Endothelial cell of umbilical vein (primary cell): ENCODE data around the gene UFD1. TPM values are rescaled to one million over a fixed set of nuclear protein-coding genes. Genes with fewer than 3 reads are reported as not detected.
A peak's percentile ranks its signal among the peaks of the same experiment; 100 is the strongest.

Source experiments
- BruUV-seq: library from RNA; stranded (reverse); fragments of 400-500 nt; replicated peaks from 2 replicates; lab custom pipeline; 2021; lab: Mats Ljungman, UMichigan
- CTCF ChIA-PET: fragments of 300-600, 350-600 bp; sonication (Branson Sonifier 250); formaldehyde crosslinking; loops from one replicate; lab custom pipeline; 2021; ENCODE audit warnings: antibody characterized with exemption, inconsistent platforms; lab: Charles Lee
- POLR2A ChIA-PET: fragments of 300-600, 350-600 bp; sonication (Branson Sonifier 250); formaldehyde crosslinking; loops from one replicate; lab custom pipeline; 2021; ENCODE audit warnings: antibody characterized with exemption, inconsistent platforms; lab: Charles Lee
- DNase-seq: peaks from one replicate; pipeline ENCODE4 v3.0.0-alpha.2; 2011; ENCODE audit warnings: low read depth, low spot score
- FAIRE-seq: peaks from 2 replicates; lab custom pipeline; 2011; peaks lifted over from hg19 to GRCh38; lab: Jason Lieb, UNC
- H2AFZ ChIP-seq: 2 replicates; pipeline ENCODE4 v1.6.0; 2012; ENCODE audit warnings: low read depth, low read length, control low read depth, inconsistent platforms
- H3K27ac ChIP-seq: 2 replicates; pipeline ENCODE4 v1.5.1; 2011; ENCODE audit warnings: low read depth, mild to moderate bottlenecking, control low read depth, low read length, moderate library complexity; ENCODE audit not compliant: insufficient read depth
- H3K27me3 ChIP-seq, 2 experiments: 2 replicates each; pipeline versions ENCODE4 v1.6.0 to v1.6.1; 2011; ENCODE audit warnings: low read length in 2 of 2, mixed read lengths in 1 of 2; ENCODE audit not compliant: control insufficient read depth in 2 of 2, insufficient read depth in 2 of 2
- H3K36me3 ChIP-seq, 2 experiments: 2 replicates in 1 of 2; 3 replicates in 1 of 2; pipeline ENCODE4 v1.5.1; 2011; ENCODE audit warnings: low read length in 2 of 2, mild to moderate bottlenecking in 1 of 2, moderate library complexity in 1 of 2; ENCODE audit not compliant: control insufficient read depth in 2 of 2, insufficient read depth in 2 of 2; ENCODE audit errors: extremely low read depth in 1 of 2
- H3K4me1 ChIP-seq: 3 replicates; pipeline ENCODE4 v1.5.1; 2011; ENCODE audit warnings: mild to moderate bottlenecking, low read length; ENCODE audit not compliant: control insufficient read depth, insufficient read depth; ENCODE audit errors: extremely low read depth
- H3K4me2 ChIP-seq: 2 replicates; pipeline ENCODE4 v1.6.1; 2011; ENCODE audit warnings: low read length, control low read depth, mixed read lengths; ENCODE audit not compliant: insufficient read depth
- H3K4me3 ChIP-seq, 3 experiments: fragments of 200-600 bp in 1 of 3; sonication (generic), shearing (Covaris generic) in 1 of 3; replicated peaks in 1 of 3; 2 replicates each; pipeline ENCODE4 v1.5.1; 2011 to 2016; ENCODE audit warnings: control low read depth in 3 of 3, low read length in 3 of 3, mild to moderate bottlenecking in 2 of 3, inconsistent platforms in 1 of 3, low read depth in 1 of 3, moderate library complexity in 1 of 3; ENCODE audit not compliant: insufficient read depth in 1 of 3
- H3K79me2 ChIP-seq: 2 replicates; pipeline ENCODE4 v1.6.0; 2012; ENCODE audit warnings: low read length, inconsistent platforms; ENCODE audit not compliant: control insufficient read depth, insufficient read depth
- H3K9ac ChIP-seq: replicated peaks from 2 replicates; pipeline ENCODE3; 2011; ENCODE audit warnings: low read length, control low read depth; ENCODE audit not compliant: insufficient read depth; ENCODE audit errors: extremely low read depth
- H3K9me1 ChIP-seq: replicated peaks from 3 replicates; pipeline ENCODE4 v1.6.0; 2011; ENCODE audit warnings: mild to moderate bottlenecking, low read length; ENCODE audit not compliant: control insufficient read depth, insufficient read depth; ENCODE audit errors: extremely low read depth
- H3K9me3 ChIP-seq: replicated peaks from 2 replicates; pipeline ENCODE4 v1.5.1; 2012; ENCODE audit warnings: low read length, inconsistent platforms; ENCODE audit not compliant: control insufficient read depth, insufficient read depth
- H4K20me1 ChIP-seq: replicated peaks from 2 replicates; pipeline ENCODE3; 2011; ENCODE audit warnings: mild to moderate bottlenecking, low read length; ENCODE audit not compliant: control insufficient read depth, insufficient read depth; ENCODE audit errors: extremely low read depth
- CTCF ChIP-seq, 2 donors: IDR thresholded peaks; 1 replicate in 1 of 2; 2 replicates in 1 of 2; pipeline ENCODE4 v1.5.1; 2011; ENCODE audit warnings: low read length in 2 of 2, mild to moderate bottlenecking in 2 of 2, moderate library complexity in 2 of 2, control low read depth in 1 of 2, inconsistent platforms in 1 of 2, low read depth in 1 of 2; ENCODE audit not compliant: insufficient read depth in 1 of 2; ENCODE audit errors: extremely low read depth in 1 of 2
- FOS ChIP-seq: IDR thresholded peaks from 2 replicates; pipeline ENCODE4 v1.6.1; 2011; ENCODE audit warnings: mild to moderate bottlenecking, low read length, moderate library complexity, borderline replicate concordance; ENCODE audit not compliant: insufficient read depth
- GATA2 ChIP-seq: IDR thresholded peaks from 2 replicates; pipeline ENCODE4 v1.7.0; 2011; ENCODE audit warnings: low read depth, mild to moderate bottlenecking, moderate library complexity, mixed read lengths, low read length; ENCODE audit not compliant: insufficient read length, insufficient read depth
- JUN ChIP-seq: IDR thresholded peaks from 2 replicates; pipeline ENCODE4 v1.6.1; 2011; ENCODE audit warnings: borderline replicate concordance, low read depth; ENCODE audit not compliant: insufficient read length, insufficient read depth
- MAX ChIP-seq: IDR thresholded peaks from 2 replicates; pipeline ENCODE4 v1.6.1; 2011; ENCODE audit not compliant: insufficient read depth, insufficient read length
- MYC ChIP-seq: IDR thresholded peaks from one replicate; pipeline ENCODE4 v1.6.1; 2011; ENCODE audit warnings: mild to moderate bottlenecking, low read depth, low read length
- POLR2A ChIP-seq: IDR thresholded peaks from 2 replicates; pipeline ENCODE4 v1.6.1; 2012; ENCODE audit warnings: low read depth, mild to moderate bottlenecking, control low read depth, low read length
- POLR2AphosphoS5 ChIP-seq: IDR thresholded peaks from 2 replicates; pipeline ENCODE4 v1.6.1; 2012; ENCODE audit warnings: low read depth, mild to moderate bottlenecking, control low read depth, low read length, moderate library complexity; ENCODE audit not compliant: insufficient read depth
- dilution Hi-C: fragments of 300-500 bp; cut with MboI; formaldehyde crosslinking; loops from one replicate; pipeline ENCODE4 v1.15.0; 2019; ENCODE audit warnings: low sequenced_read_pairs; ENCODE audit not compliant: extremely low pct_ligation_motif_present
- intact Hi-C: fragments of 100-400 bp; cut with micrococcal nuclease; formaldehyde crosslinking; loops from one replicate; pipeline ENCODE4 v1.10.0; 2022
- polyA plus RNA-seq, 4 experiments: library from polyadenylated mRNA; depleted of rRNA in 3 of 4; stranded (reverse) in 3 of 4; unstranded in 1 of 4; fragments of >200 nt; gene quantifications; 2 replicates each; pipeline versions ENCODE4 v1.2.1 to v1.2.3, GENCODE V29; 2011 to 2012; ENCODE audit warnings: missing spikeins in 1 of 4
- total RNA-seq: library from RNA; stranded (reverse); gene quantifications from 2 replicates; pipeline ENCODE4 v1.2.3, GENCODE V29; 2021

Gene UFD1
- total and polyA plus RNA-seq, 2 donors (not counting 3 experiments of a cell fraction or from before 2014, with no cell fraction given), result 127 to 228 TPM

GRCh38 chr22:19432133-19432851 is 46.7 kb downstream of the UFD1 start, which contains the start of gene MRPL40:
Gene MRPL40 (plus strand): TSS chr22:19432545. CDS start chr22:19432555, 10 bp downstream.
- peak; percentile 96 for TF ChIP-seq POLR2AphosphoS5
- TF ChIP-seq GATA2, result no peak
- peak; percentile 83 for TF ChIP-seq MYC
- TF ChIP-seq JUN, result no peak
- no peak for TF ChIP-seq CTCF (IDR thresholded peaks at IDR 0.05; ENCODE audit: extremely low read depth in 1 of 2, insufficient read depth in 1 of 2, low read depth in 1 of 2, low read length in 2 of 2)
- peak; percentile 18 for TF ChIP-seq FOS
- peak; percentile 45 for TF ChIP-seq MAX
- TF ChIP-seq POLR2A, result peak; percentile 95
- peak within 1 kb of the TSS; percentile 92 for H3K9ac ChIP-seq
- peak within 1 kb of the TSS; percentile 86 to 88 (median 86) for H3K4me3 ChIP-seq
- BruUV-seq, result no TSS peak
- dilution Hi-C loops (no loop called here), intact Hi-C loops (loop anchor here (1.0 to 2.0 kb wide), 3 partner anchors 15 to 253 kb away; partner anchors contain the start of genes C22orf39, CDC45, SLC25A1 and UFD1)
- H3K9me1 ChIP-seq, result no peaks in the 10 kb centered on the region
- H3K79me2 ChIP-seq, result peaks cover 43% of the 10 kb centered on the region
- H2AFZ ChIP-seq, result peak within 1 kb of the TSS; percentile 66
- peak within 1 kb of the TSS; percentile 75 for H3K27ac ChIP-seq
- FAIRE-seq (peak; percentile 88), DNase-seq (peak; percentile 94)
- H3K27me3 ChIP-seq, result no peaks in the 10 kb centered on the region
- ChIA-PET CTCF (interaction anchor here (0.7 to 2.1 kb wide), 6 partner anchors 12 to 252 kb away, joined by 3 to 6 read pairs (median 4); partner anchors contain the start of gene C22orf39), POLR2A (interaction anchor here (0.5 to 1.4 kb wide), 2 partner anchors 12 to 100 kb away, joined by 3 to 6 read pairs; no protein-coding TSS in a partner anchor)
- H3K36me3 ChIP-seq, result peaks cover 5% of the 10 kb centered on the region in 2 experiments
- peaks cover 17% of the 10 kb centered on the region for H3K4me1 ChIP-seq
- H3K9me3 ChIP-seq, result no peaks in the 10 kb centered on the region
- peak within 1 kb of the TSS; percentile 82 for H3K4me2 ChIP-seq
- H4K20me1 ChIP-seq, result no peaks in the 10 kb centered on the region
